Progenitor cell of endocrine pancreas (in vitro differentiated cells): Measurements from ENCODE around the gene PSMB7. TPM values are rescaled to one million over a fixed set of nuclear protein-coding genes. Genes with fewer than 3 reads are reported as not detected.

ENCODE experiments used
- DNase-seq: peaks from one replicate; pipeline ENCODE4 v3.0.0; 2021; ENCODE audit warnings: low spot score; ENCODE audit not compliant: unreplicated experiment
- H3K27ac Mint-ChIP-seq: 2 replicates; pipeline ENCODE4 v1.8.0; 2021; ENCODE audit warnings: mild to moderate bottlenecking, moderate library complexity, mixed read lengths
- H3K27me3 Mint-ChIP-seq: 2 replicates; pipeline ENCODE4 v1.8.0; 2021; ENCODE audit warnings: mixed read lengths
- H3K36me3 Mint-ChIP-seq: 2 replicates; pipeline ENCODE4 v1.8.0; 2022; ENCODE audit warnings: mixed read lengths; ENCODE audit not compliant: insufficient read depth
- H3K4me1 Mint-ChIP-seq: 2 replicates; pipeline ENCODE4 v1.8.0; 2021; ENCODE audit warnings: low read depth, mixed read lengths
- H3K4me3 Mint-ChIP-seq: 2 replicates; pipeline ENCODE4 v1.8.0; 2021; ENCODE audit warnings: low read depth, mild to moderate bottlenecking, moderate library complexity, mixed read lengths
- H3K9me3 Mint-ChIP-seq: 2 replicates; pipeline ENCODE4 v1.8.0; 2021; ENCODE audit warnings: low read depth, mixed read lengths
- long read RNA-seq: library from polyadenylated mRNA; unstranded; transcript quantifications from one replicate; pipeline ENCODE4 v2.0.0, GENCODE V29; 2020
- total RNA-seq: library from RNA; stranded (reverse); gene quantifications from 2 replicates; pipeline ENCODE4 v1.2.1, GENCODE V29; 2021
- TF ChIP-seq, protein P1 (sequence below): fragments of 200-600 bp; sonication (generic); IDR thresholded peaks from one replicate; pipeline ENCODE4 v1.5.0; 2021; ENCODE audit warnings: antibody characterized with exemption, mild to moderate bottlenecking; ENCODE audit not compliant: unreplicated experiment

PSMB7 gene
- 143 and 144 TPM in 2 replicates for total RNA-seq
- long read RNA-seq, transcript PSMB7-201 (8 exons, 980 nt) = major isoform, 101 of 115 reads
- long read RNA-seq, partial matches to known transcripts = 10 of 115 reads
- long read RNA-seq, other reads (novel, unspliced or antisense) = 4 of 115 reads

DNA sequence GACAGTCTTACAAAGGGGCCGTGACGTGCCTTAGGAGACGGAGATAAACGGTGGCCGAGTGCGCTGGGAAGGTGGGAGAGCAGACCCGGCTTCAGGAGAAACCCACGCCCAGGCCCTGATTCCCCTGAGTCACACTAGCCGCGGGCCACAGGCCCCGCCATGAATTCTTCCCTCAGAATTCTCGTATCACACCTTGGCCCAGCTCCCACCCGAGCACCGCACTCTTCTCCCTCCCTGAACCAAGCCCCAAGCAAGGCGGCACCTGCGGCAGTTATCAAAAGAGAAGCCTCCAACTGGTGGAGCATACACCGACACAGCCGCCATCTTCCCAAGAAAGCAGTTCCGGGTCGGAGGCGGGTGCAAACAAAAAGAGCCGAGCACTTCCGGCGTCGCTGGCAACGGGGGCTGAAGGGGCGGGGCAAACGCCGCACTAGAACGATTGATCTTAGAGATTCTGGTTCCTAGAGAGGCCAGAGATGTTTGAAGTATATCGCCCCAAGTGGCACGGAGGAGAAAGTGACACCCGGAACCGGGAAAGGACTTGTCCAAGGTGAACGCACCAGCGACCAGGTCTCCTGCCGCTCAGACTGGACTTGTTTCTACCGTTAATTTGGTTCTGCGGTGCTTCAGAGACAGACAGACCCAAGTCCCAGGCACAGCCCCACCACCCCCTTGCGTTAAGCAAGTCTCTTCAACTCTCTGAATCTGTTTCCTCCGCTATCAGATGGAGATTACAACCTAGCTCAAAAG is at the start of gene PSMB7:
PSMB7 (minus strand) TSS at position 341 of the 750 bp plus-strand sequence; CDS start at position 324, 17 bp downstream.
- Mint-ChIP-seq H3K36me3 (peaks cover 17% of the 10 kb centered on the region), H3K27me3 (no peaks in the 10 kb centered on the region), H3K27ac (peak within 1 kb of the TSS; percentile 99), H3K4me1 (peaks cover 9% of the 10 kb centered on the region), H3K9me3 (peaks cover 4% of the 10 kb centered on the region), H3K4me3 (peak within 1 kb of the TSS; percentile 99)
- peak; percentile 88 for DNase-seq
- TF ChIP-seq, protein P1, sequence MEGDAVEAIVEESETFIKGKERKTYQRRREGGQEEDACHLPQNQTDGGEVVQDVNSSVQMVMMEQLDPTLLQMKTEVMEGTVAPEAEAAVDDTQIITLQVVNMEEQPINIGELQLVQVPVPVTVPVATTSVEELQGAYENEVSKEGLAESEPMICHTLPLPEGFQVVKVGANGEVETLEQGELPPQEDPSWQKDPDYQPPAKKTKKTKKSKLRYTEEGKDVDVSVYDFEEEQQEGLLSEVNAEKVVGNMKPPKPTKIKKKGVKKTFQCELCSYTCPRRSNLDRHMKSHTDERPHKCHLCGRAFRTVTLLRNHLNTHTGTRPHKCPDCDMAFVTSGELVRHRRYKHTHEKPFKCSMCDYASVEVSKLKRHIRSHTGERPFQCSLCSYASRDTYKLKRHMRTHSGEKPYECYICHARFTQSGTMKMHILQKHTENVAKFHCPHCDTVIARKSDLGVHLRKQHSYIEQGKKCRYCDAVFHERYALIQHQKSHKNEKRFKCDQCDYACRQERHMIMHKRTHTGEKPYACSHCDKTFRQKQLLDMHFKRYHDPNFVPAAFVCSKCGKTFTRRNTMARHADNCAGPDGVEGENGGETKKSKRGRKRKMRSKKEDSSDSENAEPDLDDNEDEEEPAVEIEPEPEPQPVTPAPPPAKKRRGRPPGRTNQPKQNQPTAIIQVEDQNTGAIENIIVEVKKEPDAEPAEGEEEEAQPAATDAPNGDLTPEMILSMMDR = peak; percentile 94

DNA sequence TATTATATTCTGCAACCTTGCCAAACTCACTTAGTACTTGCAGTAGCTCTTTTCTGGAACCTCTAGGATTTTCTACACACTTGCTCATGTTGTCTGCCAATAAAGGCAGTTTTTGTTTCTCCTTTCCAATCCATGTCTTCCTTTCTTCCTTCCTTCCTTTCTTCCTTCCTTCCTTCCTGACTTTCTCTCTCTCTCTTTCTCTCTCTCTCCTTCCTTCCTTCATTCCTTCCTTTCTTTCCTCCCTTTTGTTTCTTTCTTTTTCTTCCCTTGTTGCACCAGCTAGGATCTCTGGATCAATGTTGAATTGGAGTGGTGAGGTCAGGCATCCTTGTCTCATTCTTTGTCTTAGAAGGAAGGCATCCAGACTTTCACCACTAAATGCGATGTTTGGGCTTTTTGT is 47.5 kb upstream of the PSMB7 start:
- H3K4me3 Mint-ChIP-seq = no peak overlapping the region
- H3K9me3 Mint-ChIP-seq = peaks cover 5% of the 10 kb centered on the region
- no peak for DNase-seq
- H3K4me1 Mint-ChIP-seq = no peaks in the 10 kb centered on the region
- TF ChIP-seq, protein P1 = no peak
- H3K36me3 Mint-ChIP-seq = no peaks in the 10 kb centered on the region
- H3K27ac Mint-ChIP-seq = no peak overlapping the region
- H3K27me3 Mint-ChIP-seq = peaks cover 22% of the 10 kb centered on the region

DNA sequence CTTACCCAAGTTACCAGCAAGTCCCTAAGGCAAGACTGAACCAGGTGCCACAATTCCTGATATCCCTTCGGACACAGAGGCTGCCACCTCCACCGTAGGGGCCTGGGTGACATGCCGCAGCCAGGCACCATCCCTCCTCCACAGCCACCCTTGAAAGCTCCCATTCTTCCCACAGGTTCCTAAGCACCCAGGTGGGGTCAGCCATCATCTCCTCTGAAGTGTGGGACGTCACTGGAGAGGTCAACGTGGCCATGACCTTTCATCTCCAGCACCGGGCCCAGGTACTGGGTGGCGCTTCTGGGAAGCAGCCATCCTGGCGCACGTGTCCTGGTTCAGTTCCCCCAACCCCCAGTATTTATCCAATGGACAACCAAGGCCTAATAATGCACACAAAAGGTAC is 43.2 kb upstream of the PSMB7 start:
- H3K27ac Mint-ChIP-seq = no peak overlapping the region
- peaks cover 34% of the 10 kb centered on the region for H3K27me3 Mint-ChIP-seq
- TF ChIP-seq, protein P1 = no peak
- no peak overlapping the region for H3K4me3 Mint-ChIP-seq
- H3K9me3 Mint-ChIP-seq = peaks cover 5% of the 10 kb centered on the region
- no peak for DNase-seq
- no peaks in the 10 kb centered on the region for H3K36me3 Mint-ChIP-seq
- H3K4me1 Mint-ChIP-seq = no peaks in the 10 kb centered on the region

DNA sequence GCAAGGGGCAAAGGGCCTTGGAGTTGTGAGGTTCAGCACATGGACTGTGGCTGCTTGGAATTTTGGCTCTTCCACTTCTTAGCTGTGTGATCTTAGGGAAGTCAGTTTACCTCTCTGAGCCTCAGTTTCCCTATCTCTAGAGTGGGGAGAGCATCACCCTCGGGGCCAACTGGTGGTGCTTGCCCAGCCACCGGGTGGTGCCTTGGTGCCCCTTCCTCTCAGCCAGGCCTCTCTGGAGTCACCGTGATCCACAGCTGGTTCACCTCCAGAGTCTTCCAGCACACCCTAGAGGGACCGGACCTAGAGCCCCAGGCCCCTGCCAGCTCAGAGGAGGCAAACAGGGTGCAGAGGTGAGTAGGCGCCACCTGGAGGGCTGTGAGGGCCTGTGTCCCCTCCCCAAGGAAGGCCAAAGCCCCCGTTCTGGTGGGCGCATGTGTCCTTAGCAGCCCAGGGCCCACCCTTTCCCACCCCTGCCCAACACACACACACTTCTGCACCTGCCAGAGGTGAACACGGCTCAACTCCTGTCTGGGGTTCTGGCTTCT is 42.7 kb upstream of the PSMB7 start:
- H3K4me1 Mint-ChIP-seq = no peaks in the 10 kb centered on the region
- H3K4me3 Mint-ChIP-seq = no peak overlapping the region
- H3K9me3 Mint-ChIP-seq = peaks cover 5% of the 10 kb centered on the region
- DNase-seq = no peak
- H3K27ac Mint-ChIP-seq = no peak overlapping the region
- H3K36me3 Mint-ChIP-seq = no peaks in the 10 kb centered on the region
- H3K27me3 Mint-ChIP-seq = peaks cover 30% of the 10 kb centered on the region
- TF ChIP-seq, protein P1 = no peak

DNA sequence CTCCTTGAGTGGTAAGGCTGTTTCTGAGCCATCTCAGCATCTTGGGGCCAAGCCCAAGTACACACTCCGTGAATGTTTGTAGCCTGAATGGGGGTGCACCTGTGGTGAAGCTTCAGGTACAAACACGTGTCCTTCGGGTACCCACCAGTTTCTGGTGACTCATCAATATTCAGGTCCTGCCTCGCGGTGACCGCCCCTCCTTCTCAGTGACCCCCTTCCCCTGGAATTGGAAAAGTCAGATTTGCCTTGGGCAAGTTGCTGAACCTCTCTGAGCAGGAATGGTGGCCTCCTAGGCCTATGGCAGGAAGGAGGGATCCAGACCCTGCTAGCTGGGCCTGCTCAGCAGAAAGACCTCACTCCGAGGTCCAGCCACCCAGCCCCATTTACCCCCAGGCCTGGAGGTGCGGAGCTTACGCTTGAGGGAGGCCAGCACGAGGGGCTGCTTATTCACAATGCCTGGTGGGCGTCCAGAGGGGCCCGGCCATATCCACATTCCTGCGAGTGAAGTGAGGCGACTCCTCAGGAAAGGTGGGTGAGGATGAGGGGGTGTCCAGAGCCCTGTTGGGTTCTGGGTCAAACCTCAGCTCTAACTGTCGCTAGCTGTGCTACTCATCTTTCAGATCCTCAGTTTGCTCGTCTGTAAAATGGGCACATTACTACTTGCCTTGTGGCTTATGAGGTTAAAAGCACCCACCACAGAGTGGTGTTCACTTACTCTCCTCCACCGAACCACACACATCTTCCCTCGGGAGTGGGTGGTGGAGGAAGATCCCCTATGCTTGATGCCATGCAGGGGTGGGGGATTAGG is 42.0 kb upstream of the PSMB7 start:
- peaks cover 31% of the 10 kb centered on the region for H3K27me3 Mint-ChIP-seq
- H3K36me3 Mint-ChIP-seq = no peaks in the 10 kb centered on the region
- H3K9me3 Mint-ChIP-seq = peaks cover 5% of the 10 kb centered on the region
- no peak overlapping the region for H3K4me3 Mint-ChIP-seq
- no peaks in the 10 kb centered on the region for H3K4me1 Mint-ChIP-seq
- DNase-seq = no peak
- TF ChIP-seq, protein P1 = no peak
- H3K27ac Mint-ChIP-seq = no peak overlapping the region
